ENCODE data around the gene TH. TPM values are rescaled to one million over a fixed set of nuclear protein-coding genes. Genes with fewer than 3 reads are reported as not detected.

Gene TH
- total and polyA plus RNA-seq, 2 experiments from 2014 or later: 0.34 TPM; not detected in 1

GRCh38 chr11:2198621-2199365 is 27.2 kb upstream of the TH start:
- Histone ChIP-seq H3K36me3 (ENCODE audit: insufficient read depth) (no peaks in the 10 kb centered on the region), H3K4me2 (no peak overlapping the region), H4K20me1 (replicated peaks; ENCODE audit: insufficient read depth) (no peaks in the 10 kb centered on the region), H3K9me2 (ENCODE audit: insufficient read depth) (no peaks in the 10 kb centered on the region), H3K79me2 (replicated peaks; ENCODE audit: insufficient read depth) (no peaks in the 10 kb centered on the region), H3K27ac (ENCODE audit: low read depth) (no peak overlapping the region), H3K4me3 (no peak overlapping the region), H3K27me3 (ENCODE audit: insufficient read depth) (no peaks in the 10 kb centered on the region), H3K4me1 (ENCODE audit: insufficient read depth) (no peaks in the 10 kb centered on the region), H2AFZ (no peak overlapping the region), H3F3A (replicated peaks; ENCODE audit: low read depth) (no peaks in the 10 kb centered on the region)
- DNase-seq (ENCODE audit: low spot score) (no peak), ATAC-seq (no peak)
- H3K27me3 Mint-ChIP-seq (ENCODE audit: insufficient read depth, low read depth, poor library complexity): peaks cover 15% of the 10 kb centered on the region
- H3K9me3 Mint-ChIP-seq: no peaks in the 10 kb centered on the region; the same call in 2 of the 3 replicates
- H3K4me1 Mint-ChIP-seq: no peaks in the 10 kb centered on the region
- TF ChIP-seq JUNB (IDR thresholded peaks at IDR 0.05; ENCODE audit: unreplicated experiment) (no peak), CREB1 (CRISPR knock-in tag; IDR thresholded peaks at IDR 0.05; ENCODE audit: low read depth) (no peak), POLR2AphosphoS5 (IDR thresholded peaks at IDR 0.05; ENCODE audit: low read depth) (no peak), EZH2phosphoT487 (IDR thresholded peaks at IDR 0.05; ENCODE audit: unreplicated experiment) (no peak), STAT1 (IDR thresholded peaks at IDR 0.05; ENCODE audit: unreplicated experiment) (no peak)
- TF ChIP-seq, protein P1, sequence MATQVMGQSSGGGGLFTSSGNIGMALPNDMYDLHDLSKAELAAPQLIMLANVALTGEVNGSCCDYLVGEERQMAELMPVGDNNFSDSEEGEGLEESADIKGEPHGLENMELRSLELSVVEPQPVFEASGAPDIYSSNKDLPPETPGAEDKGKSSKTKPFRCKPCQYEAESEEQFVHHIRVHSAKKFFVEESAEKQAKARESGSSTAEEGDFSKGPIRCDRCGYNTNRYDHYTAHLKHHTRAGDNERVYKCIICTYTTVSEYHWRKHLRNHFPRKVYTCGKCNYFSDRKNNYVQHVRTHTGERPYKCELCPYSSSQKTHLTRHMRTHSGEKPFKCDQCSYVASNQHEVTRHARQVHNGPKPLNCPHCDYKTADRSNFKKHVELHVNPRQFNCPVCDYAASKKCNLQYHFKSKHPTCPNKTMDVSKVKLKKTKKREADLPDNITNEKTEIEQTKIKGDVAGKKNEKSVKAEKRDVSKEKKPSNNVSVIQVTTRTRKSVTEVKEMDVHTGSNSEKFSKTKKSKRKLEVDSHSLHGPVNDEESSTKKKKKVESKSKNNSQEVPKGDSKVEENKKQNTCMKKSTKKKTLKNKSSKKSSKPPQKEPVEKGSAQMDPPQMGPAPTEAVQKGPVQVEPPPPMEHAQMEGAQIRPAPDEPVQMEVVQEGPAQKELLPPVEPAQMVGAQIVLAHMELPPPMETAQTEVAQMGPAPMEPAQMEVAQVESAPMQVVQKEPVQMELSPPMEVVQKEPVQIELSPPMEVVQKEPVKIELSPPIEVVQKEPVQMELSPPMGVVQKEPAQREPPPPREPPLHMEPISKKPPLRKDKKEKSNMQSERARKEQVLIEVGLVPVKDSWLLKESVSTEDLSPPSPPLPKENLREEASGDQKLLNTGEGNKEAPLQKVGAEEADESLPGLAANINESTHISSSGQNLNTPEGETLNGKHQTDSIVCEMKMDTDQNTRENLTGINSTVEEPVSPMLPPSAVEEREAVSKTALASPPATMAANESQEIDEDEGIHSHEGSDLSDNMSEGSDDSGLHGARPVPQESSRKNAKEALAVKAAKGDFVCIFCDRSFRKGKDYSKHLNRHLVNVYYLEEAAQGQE (IDR thresholded peaks at IDR 0.05; ENCODE audit: unreplicated experiment): no peak
- no peaks in the 10 kb centered on the region for H3K36me3 Mint-ChIP-seq (ENCODE audit: low read depth)
- no peak overlapping the region for H3K27ac Mint-ChIP-seq
- no peak overlapping the region for H3K4me3 Mint-ChIP-seq

DNA sequence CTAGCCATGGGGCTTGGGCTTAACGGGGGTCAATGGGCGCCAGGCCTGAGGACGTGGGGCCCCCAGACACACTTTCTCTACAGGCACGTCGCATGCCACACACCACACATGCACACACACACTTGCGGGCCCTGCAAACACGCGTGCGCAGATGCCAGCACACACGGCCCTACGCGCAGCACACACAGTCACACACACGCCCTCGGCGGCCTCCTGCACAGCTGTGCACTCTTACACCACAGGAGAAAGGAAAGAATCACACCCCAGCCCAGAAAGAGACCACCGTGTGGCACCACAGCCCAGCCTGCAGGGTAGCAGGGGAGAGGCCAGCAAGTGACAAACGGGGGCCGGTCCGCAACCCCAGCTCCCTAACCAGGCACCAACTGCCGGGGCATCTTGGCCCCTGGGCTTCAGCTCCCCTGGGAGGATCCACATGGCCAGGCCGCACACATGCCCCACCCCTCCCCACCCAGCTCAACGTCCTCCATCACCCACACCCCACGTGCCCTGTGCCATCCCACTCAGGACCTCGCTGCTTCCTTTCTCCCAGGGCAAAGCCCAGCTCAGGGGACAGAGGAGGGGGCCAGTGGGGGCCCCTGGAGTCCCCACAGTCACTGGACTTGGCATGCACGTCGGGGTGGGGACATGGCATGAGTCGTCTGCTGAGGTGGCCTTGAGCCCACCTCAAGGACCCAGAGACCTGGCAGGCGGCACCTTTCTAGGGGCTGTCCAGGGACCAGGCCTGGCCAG is 26.3 kb upstream of the TH start:
- no peak for DNase-seq (ENCODE audit: low spot score)
- H3K4me1 ChIP-seq (ENCODE audit: insufficient read depth): no peaks in the 10 kb centered on the region
- H3K9me2 ChIP-seq (ENCODE audit: insufficient read depth): no peaks in the 10 kb centered on the region
- Mint-ChIP-seq H3K36me3 (ENCODE audit: low read depth) (no peaks in the 10 kb centered on the region), H3K9me3 (no peaks in the 10 kb centered on the region; the same call in 2 of the 3 replicates), H3K27me3 (ENCODE audit: insufficient read depth, low read depth, poor library complexity) (peaks cover 13% of the 10 kb centered on the region), H3K27ac (no peak overlapping the region), H3K4me1 (no peaks in the 10 kb centered on the region), H3K4me3 (no peak overlapping the region)
- TF ChIP-seq ETS1 (IDR thresholded peaks at IDR 0.05) (no peak), EZH2phosphoT487 (IDR thresholded peaks at IDR 0.05; ENCODE audit: unreplicated experiment) (no peak), ZNF114 (CRISPR knock-in tag; IDR thresholded peaks at IDR 0.05) (no peak)
- TF ChIP-seq, protein P2, sequence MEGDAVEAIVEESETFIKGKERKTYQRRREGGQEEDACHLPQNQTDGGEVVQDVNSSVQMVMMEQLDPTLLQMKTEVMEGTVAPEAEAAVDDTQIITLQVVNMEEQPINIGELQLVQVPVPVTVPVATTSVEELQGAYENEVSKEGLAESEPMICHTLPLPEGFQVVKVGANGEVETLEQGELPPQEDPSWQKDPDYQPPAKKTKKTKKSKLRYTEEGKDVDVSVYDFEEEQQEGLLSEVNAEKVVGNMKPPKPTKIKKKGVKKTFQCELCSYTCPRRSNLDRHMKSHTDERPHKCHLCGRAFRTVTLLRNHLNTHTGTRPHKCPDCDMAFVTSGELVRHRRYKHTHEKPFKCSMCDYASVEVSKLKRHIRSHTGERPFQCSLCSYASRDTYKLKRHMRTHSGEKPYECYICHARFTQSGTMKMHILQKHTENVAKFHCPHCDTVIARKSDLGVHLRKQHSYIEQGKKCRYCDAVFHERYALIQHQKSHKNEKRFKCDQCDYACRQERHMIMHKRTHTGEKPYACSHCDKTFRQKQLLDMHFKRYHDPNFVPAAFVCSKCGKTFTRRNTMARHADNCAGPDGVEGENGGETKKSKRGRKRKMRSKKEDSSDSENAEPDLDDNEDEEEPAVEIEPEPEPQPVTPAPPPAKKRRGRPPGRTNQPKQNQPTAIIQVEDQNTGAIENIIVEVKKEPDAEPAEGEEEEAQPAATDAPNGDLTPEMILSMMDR (conservative IDR thresholded peaks at IDR 0.05; ENCODE audit: low read depth in 2 of 2): peak in 1 of 2 experiments; percentile 27; a peak in 1 of 4 replicates
- no peaks in the 10 kb centered on the region for H3K36me3 ChIP-seq (ENCODE audit: insufficient read depth)
- no peak for ATAC-seq
- no peaks in the 10 kb centered on the region for H3K27me3 ChIP-seq (ENCODE audit: insufficient read depth)
- H3K4me3 ChIP-seq: no peak overlapping the region
- no peak overlapping the region for H3K4me2 ChIP-seq
- no peaks in the 10 kb centered on the region for H3K79me2 ChIP-seq (replicated peaks; ENCODE audit: insufficient read depth)
- no peak overlapping the region for H2AFZ ChIP-seq
- no peaks in the 10 kb centered on the region for H4K20me1 ChIP-seq (replicated peaks; ENCODE audit: insufficient read depth)
- H3K27ac ChIP-seq (ENCODE audit: low read depth): no peak overlapping the region
- H3F3A ChIP-seq (replicated peaks; ENCODE audit: low read depth): no peaks in the 10 kb centered on the region

All from GM23338 (cell line).